Tibial nerve (tissue), 3 donors: ENCODE results near the gene USP16.

Experiments
- CTCF ChIP-seq, 5 experiments: fragments of 200-600 bp in 3 of 5; fragments of 450-650 bp in 2 of 5; sonication (generic) in 3 of 5; IDR thresholded peaks; one replicate each; pipeline ENCODE4 v1.5.1; 2016 to 2019; ENCODE audit warnings: antibody characterized with exemption in 5 of 5, mild to moderate bottlenecking in 3 of 5, moderate library complexity in 2 of 5
- POLR2A ChIP-seq, 2 donors: fragments of 450-650 bp; IDR thresholded peaks; one replicate each; pipeline ENCODE4 v1.6.1; 2017; ENCODE audit warnings: antibody characterized with exemption in 2 of 2, mild to moderate bottlenecking in 2 of 2, moderate library complexity in 2 of 2

GRCh38 chr21:29077651-29078090, 53.2 kb downstream of the USP16 start:
- no peak for TF ChIP-seq CTCF (IDR thresholded peaks at IDR 0.05)
- TF ChIP-seq POLR2A (IDR thresholded peaks at IDR 0.05) = no peak
